ENCODE results near the gene ZNF574.

ZNF574 gene

GRCh38 chr19:42129399-42130253 lies 53.7 kb downstream of the ZNF574 start:
- DNase-seq = no peak

GRCh38 chr19:42130254-42130573 lies 54.2 kb downstream of the ZNF574 start:
- DNase-seq = no peak
